IgD-negative memory B cell (primary cell): ENCODE measurements around the gene UBE2E1. TPM values are rescaled to one million over a fixed set of nuclear protein-coding genes. Genes with fewer than 3 reads are reported as not detected.

Experiments used
- H3K27ac Mint-ChIP-seq, 3 donors: one replicate each; pipeline ENCODE4 v1.8.0; 2020 to 2022; ENCODE audit warnings: mild to moderate bottlenecking in 3 of 3, mixed read lengths in 3 of 3, moderate library complexity in 1 of 3
- H3K27me3 Mint-ChIP-seq: one replicate; pipeline ENCODE4 v1.8.0; 2021; ENCODE audit warnings: mixed read lengths
- H3K36me3 Mint-ChIP-seq: one replicate; pipeline ENCODE4 v1.8.0; 2020; ENCODE audit warnings: mild to moderate bottlenecking, mixed read lengths
- H3K4me1 Mint-ChIP-seq, 3 donors: one replicate each; pipeline ENCODE4 v1.8.0; 2020 to 2022; ENCODE audit warnings: mixed read lengths in 3 of 3, mild to moderate bottlenecking in 1 of 3
- H3K4me3 Mint-ChIP-seq, 4 donors: one replicate each; pipeline ENCODE4 v1.8.0; 2020 to 2022; ENCODE audit warnings: mild to moderate bottlenecking in 4 of 4, mixed read lengths in 4 of 4, moderate library complexity in 3 of 4
- H3K9me3 Mint-ChIP-seq, 3 donors: one replicate each; pipeline ENCODE4 v1.8.0; 2020 to 2021; ENCODE audit warnings: mixed read lengths in 3 of 3, mild to moderate bottlenecking in 1 of 3
- polyA plus RNA-seq: library from polyadenylated mRNA; unstranded; fragments of 300-500 nt; fragmentation: Illumina TruSeq; gene quantifications from one replicate; pipeline ENCODE4 v1.2.3, GENCODE V29; 2021

UBE2E1 gene
- polyA plus RNA-seq, 1 donor from 2014 or later = 17.0 TPM

GRCh38 chr3:23931597-23931996 is 125.8 kb downstream of the UBE2E1 start:
- H3K4me3 Mint-ChIP-seq = peak overlapping the region in 1 of 4 donors; percentile 14
- H3K27ac Mint-ChIP-seq = no peak overlapping the region
- H3K9me3 Mint-ChIP-seq = no peaks in the 10 kb centered on the region
- H3K4me1 Mint-ChIP-seq = peaks cover 2 to 5% (median 3%) of the 10 kb centered on the region in 3 donors
- peaks cover 2% of the 10 kb centered on the region for H3K36me3 Mint-ChIP-seq
- no peaks in the 10 kb centered on the region for H3K27me3 Mint-ChIP-seq

- Mint-ChIP-seq H3K9me3 (no peaks in the 10 kb centered on the region), H3K4me1 (peaks cover 2 to 5% (median 3%) of the 10 kb centered on the region in 3 donors), H3K27ac (no peak overlapping the region), H3K36me3 (peaks cover 2% of the 10 kb centered on the region), H3K27me3 (peaks cover 3% of the 10 kb centered on the region), H3K4me3 (no peak overlapping the region)
These were observed 126.8 kb downstream of the UBE2E1 start for GRCh38 chr3:23932571-23932970.

DNA sequence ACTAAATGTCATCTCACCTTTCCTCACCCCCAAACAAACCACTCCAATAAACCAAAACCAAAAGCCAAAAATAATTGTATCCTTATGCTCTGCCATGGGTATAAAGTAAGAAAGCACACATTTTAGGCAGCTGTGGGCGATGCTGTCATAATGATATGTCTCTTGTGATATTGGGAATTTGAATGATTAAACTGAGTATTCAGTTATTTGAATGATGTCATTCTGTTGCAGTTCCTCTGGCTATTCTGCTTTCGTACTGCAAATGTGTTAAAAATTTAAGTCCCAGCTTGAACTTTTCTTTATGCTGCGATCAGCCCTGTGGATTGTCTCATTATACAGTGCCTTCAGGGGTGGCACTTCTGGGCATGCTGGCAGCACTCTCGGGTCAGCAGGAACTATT is 128.5 kb downstream of the UBE2E1 start:
- peaks cover 3% of the 10 kb centered on the region for H3K27me3 Mint-ChIP-seq
- peaks cover 4% of the 10 kb centered on the region for H3K36me3 Mint-ChIP-seq
- H3K9me3 Mint-ChIP-seq = no peaks in the 10 kb centered on the region
- peaks cover 0 to 5% (median 3%) of the 10 kb centered on the region in 3 donors for H3K4me1 Mint-ChIP-seq
- no peak overlapping the region for H3K4me3 Mint-ChIP-seq
- no peak overlapping the region for H3K27ac Mint-ChIP-seq

DNA sequence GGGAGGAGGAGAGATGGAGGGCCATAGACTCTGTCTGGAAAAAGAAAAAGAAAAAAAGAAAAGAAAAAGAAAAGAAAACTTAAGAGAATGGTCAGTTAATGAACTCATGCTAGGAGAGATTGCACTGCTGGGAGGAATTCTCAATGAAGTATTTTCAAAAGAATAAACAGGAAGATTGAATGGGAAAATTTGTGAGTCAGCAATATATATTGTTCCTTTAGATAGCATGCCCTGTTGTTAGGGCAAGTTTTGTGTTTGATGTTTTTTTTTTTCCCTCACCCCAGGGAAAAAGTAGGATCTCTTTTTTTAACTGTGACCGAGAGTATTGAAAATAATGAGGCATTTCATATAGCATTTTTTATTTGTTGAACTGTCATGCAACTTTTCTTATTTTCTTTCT is 131.5 kb downstream of the UBE2E1 start:
- peaks cover 4% of the 10 kb centered on the region for H3K36me3 Mint-ChIP-seq
- H3K27ac Mint-ChIP-seq = no peak overlapping the region
- H3K27me3 Mint-ChIP-seq = peaks cover 3% of the 10 kb centered on the region
- no peaks in the 10 kb centered on the region for H3K9me3 Mint-ChIP-seq
- no peak overlapping the region for H3K4me3 Mint-ChIP-seq
- no peaks in the 10 kb centered on the region for H3K4me1 Mint-ChIP-seq

GRCh38 chr3:23938688-23939087 is 132.9 kb downstream of the UBE2E1 start:
- Mint-ChIP-seq H3K36me3 (peaks cover 4% of the 10 kb centered on the region), H3K4me3 (peak overlapping the region in 1 of 4 donors; percentile 68), H3K27me3 (peaks cover 3% of the 10 kb centered on the region), H3K4me1 (peaks cover 0 to 3% (median 3%) of the 10 kb centered on the region in 3 donors), H3K9me3 (no peaks in the 10 kb centered on the region), H3K27ac (no peak overlapping the region)

GRCh38 chr3:23940775-23941174 is 135.0 kb downstream of the UBE2E1 start:
- no peaks in the 10 kb centered on the region for H3K9me3 Mint-ChIP-seq
- peak overlapping the region in 1 of 3 donors; percentile 9 for H3K27ac Mint-ChIP-seq
- H3K27me3 Mint-ChIP-seq = peaks cover 3% of the 10 kb centered on the region
- H3K4me1 Mint-ChIP-seq = peaks cover 7 to 13% (median 9%) of the 10 kb centered on the region in 3 donors
- peaks cover 1% of the 10 kb centered on the region for H3K36me3 Mint-ChIP-seq
- peak overlapping the region in 1 of 4 donors; percentile 48 for H3K4me3 Mint-ChIP-seq

Other genes with a start within 250 kb of the UBE2E1 start
- gene NKIRAS1, start 111.0 kb downstream of the UBE2E1 start, polyA plus RNA-seq = 2.8 TPM
- gene RPL15, start 111.2 kb downstream of the UBE2E1 start, polyA plus RNA-seq = 4,864 TPM
- 27.3 TPM for gene NR1D2, start 139.3 kb downstream of the UBE2E1 start, polyA plus RNA-seq